Activated T-cell treated with anti-CD3 and anti-CD28 coated beads for 24 hours (primary cell): Measurements from ENCODE around the gene BAHCC1.

ENCODE experiments used
- DNase-seq: peaks from one replicate; pipeline ENCODE4 v3.0.0-alpha.2; 2020; ENCODE audit warnings: low read depth

Gene BAHCC1

GRCh38 chr17:81427173-81428120 is 32.2 kb downstream of the BAHCC1 start:
- DNase-seq, result no peak

GRCh38 chr17:81428121-81428515 is 32.9 kb downstream of the BAHCC1 start:
- no peak for DNase-seq

- no peak for DNase-seq
These were observed 33.3 kb downstream of the BAHCC1 start for GRCh38 chr17:81428516-81428915.

GRCh38 chr17:81428948-81429774 is 33.9 kb downstream of the BAHCC1 start:
- DNase-seq, result no peak

GRCh38 chr17:81429821-81430551 is 34.7 kb downstream of the BAHCC1 start:
- no peak for DNase-seq

GRCh38 chr17:81431545-81432482 is 36.6 kb downstream of the BAHCC1 start:
- DNase-seq, result no peak

GRCh38 chr17:81432941-81433340 is 37.7 kb downstream of the BAHCC1 start:
- DNase-seq, result no peak

GRCh38 chr17:81433656-81434055 is 38.4 kb downstream of the BAHCC1 start:
- no peak for DNase-seq

GRCh38 chr17:81434072-81434471 is 38.8 kb downstream of the BAHCC1 start:
- no peak for DNase-seq

- DNase-seq, result no peak
These were observed 39.6 kb downstream of the BAHCC1 start for GRCh38 chr17:81434681-81435417.

- no peak for DNase-seq
These were observed 40.5 kb downstream of the BAHCC1 start for GRCh38 chr17:81435652-81436293.

- DNase-seq, result no peak
These were observed 41.1 kb downstream of the BAHCC1 start for GRCh38 chr17:81436294-81436849.

- DNase-seq, result no peak
These were observed 42.0 kb downstream of the BAHCC1 start for GRCh38 chr17:81437191-81437651.

- DNase-seq, result no peak
These were observed 42.9 kb downstream of the BAHCC1 start for GRCh38 chr17:81438007-81438659.

- DNase-seq, result no peak
These were observed 43.4 kb downstream of the BAHCC1 start for GRCh38 chr17:81438688-81439087.

- no peak for DNase-seq
These were observed 44.8 kb downstream of the BAHCC1 start for GRCh38 chr17:81440051-81440471.

GRCh38 chr17:81440511-81441244 is 45.4 kb downstream of the BAHCC1 start:
- no peak for DNase-seq

GRCh38 chr17:81442791-81443190 is 47.5 kb downstream of the BAHCC1 start:
- no peak for DNase-seq
